MM.1S (cell line): ENCODE results near the gene CHRNB1.

Source experiments
- EZH2 ChIP-seq: fragments of 300-600 bp; sonication (generic); optimal IDR thresholded peaks from 2 replicates; pipeline ENCODE3; 2017; ENCODE audit warnings: low read depth, mild to moderate bottlenecking, antibody characterized with exemption, low read length, mixed read lengths
- EZH2phosphoT487 ChIP-seq: fragments of 300-600 bp; sonication (generic); IDR thresholded peaks from 2 replicates; pipeline ENCODE4 v1.6.1; 2018; ENCODE audit warnings: antibody characterized with exemption, low read length
- TF ChIP-seq, protein P1 (sequence below): fragments of 300-600 bp; sonication (generic); IDR thresholded peaks from 2 replicates; pipeline ENCODE4 v1.5.1; 2016; ENCODE audit warnings: antibody characterized with exemption, low read length, mixed read lengths

GRCh38 chr17:7490144-7490543, 45.3 kb downstream of the CHRNB1 start:
- TF ChIP-seq, protein P1, sequence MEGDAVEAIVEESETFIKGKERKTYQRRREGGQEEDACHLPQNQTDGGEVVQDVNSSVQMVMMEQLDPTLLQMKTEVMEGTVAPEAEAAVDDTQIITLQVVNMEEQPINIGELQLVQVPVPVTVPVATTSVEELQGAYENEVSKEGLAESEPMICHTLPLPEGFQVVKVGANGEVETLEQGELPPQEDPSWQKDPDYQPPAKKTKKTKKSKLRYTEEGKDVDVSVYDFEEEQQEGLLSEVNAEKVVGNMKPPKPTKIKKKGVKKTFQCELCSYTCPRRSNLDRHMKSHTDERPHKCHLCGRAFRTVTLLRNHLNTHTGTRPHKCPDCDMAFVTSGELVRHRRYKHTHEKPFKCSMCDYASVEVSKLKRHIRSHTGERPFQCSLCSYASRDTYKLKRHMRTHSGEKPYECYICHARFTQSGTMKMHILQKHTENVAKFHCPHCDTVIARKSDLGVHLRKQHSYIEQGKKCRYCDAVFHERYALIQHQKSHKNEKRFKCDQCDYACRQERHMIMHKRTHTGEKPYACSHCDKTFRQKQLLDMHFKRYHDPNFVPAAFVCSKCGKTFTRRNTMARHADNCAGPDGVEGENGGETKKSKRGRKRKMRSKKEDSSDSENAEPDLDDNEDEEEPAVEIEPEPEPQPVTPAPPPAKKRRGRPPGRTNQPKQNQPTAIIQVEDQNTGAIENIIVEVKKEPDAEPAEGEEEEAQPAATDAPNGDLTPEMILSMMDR = no peak
- TF ChIP-seq EZH2 (no peak), EZH2phosphoT487 (no peak)
